NCI-H446 treated with DMSO at 0.1 percent for 48 hours (cell line): ENCODE data around the gene ARHGAP18.

Source experiments
- DNase-seq: peaks from one replicate; lab custom pipeline; 2025; lab: John Stamatoyannopoulos, UW

Gene ARHGAP18

GRCh38 chr6:129643968-129644367 is 66.0 kb downstream of the ARHGAP18 start:
- DNase-seq = no peak

GRCh38 chr6:129643176-129643575 is 66.8 kb downstream of the ARHGAP18 start:
- no peak for DNase-seq

GRCh38 chr6:129642322-129642721 is 67.7 kb downstream of the ARHGAP18 start:
- DNase-seq = no peak

GRCh38 chr6:129641344-129641743 is 68.6 kb downstream of the ARHGAP18 start:
- DNase-seq = no peak

- no peak for DNase-seq
Measured at GRCh38 chr6:129638686-129639085, 71.3 kb downstream of the ARHGAP18 start.

GRCh38 chr6:129638055-129638684 is 71.8 kb downstream of the ARHGAP18 start:
- no peak for DNase-seq

GRCh38 chr6:129637340-129638054 is 72.5 kb downstream of the ARHGAP18 start:
- DNase-seq = no peak

GRCh38 chr6:129635396-129636130 is 74.4 kb downstream of the ARHGAP18 start:
- DNase-seq = no peak

- no peak for DNase-seq
Measured at GRCh38 chr6:129634411-129635230, 75.4 kb downstream of the ARHGAP18 start.

- no peak for DNase-seq
Measured at GRCh38 chr6:129633529-129633928, 76.4 kb downstream of the ARHGAP18 start.

GRCh38 chr6:129632172-129632613 is 77.8 kb downstream of the ARHGAP18 start:
- DNase-seq = peak; percentile 36

- no peak for DNase-seq
Measured at GRCh38 chr6:129631070-129631469, 78.9 kb downstream of the ARHGAP18 start.

GRCh38 chr6:129630596-129630995 is 79.4 kb downstream of the ARHGAP18 start:
- DNase-seq = no peak

- DNase-seq = no peak
Measured at GRCh38 chr6:129628101-129628815, 81.7 kb downstream of the ARHGAP18 start.

- no peak for DNase-seq
Measured at GRCh38 chr6:129624488-129624887, 85.5 kb downstream of the ARHGAP18 start.

GRCh38 chr6:129623008-129623732 is 86.8 kb downstream of the ARHGAP18 start:
- DNase-seq = no peak

- DNase-seq = no peak
Measured at GRCh38 chr6:129621252-129621651, 88.7 kb downstream of the ARHGAP18 start.

- DNase-seq = no peak
Measured at GRCh38 chr6:129620234-129620610, 89.8 kb downstream of the ARHGAP18 start.

GRCh38 chr6:129619579-129620233 is 90.3 kb downstream of the ARHGAP18 start:
- no peak for DNase-seq

- no peak for DNase-seq
Measured at GRCh38 chr6:129617986-129618385, 92.0 kb downstream of the ARHGAP18 start.
